ENCODE data around the gene KCNC3. TPM values are rescaled to one million over a fixed set of nuclear protein-coding genes. Genes with fewer than 3 reads are reported as not detected.

Gene KCNC3
- total and polyA plus RNA-seq, 10 of the 15 experiments (the other 5 are each of a cell fraction or from before 2014, with no cell fraction given), result 0.08 to 3.8 (median 0.44) TPM; not detected in 2

GRCh38 chr19:50329146-50329925 is at the start of gene KCNC3 (continued):
- TF ChIP-seq EP300 (IDR thresholded peaks at IDR 0.05; ENCODE audit: borderline replicate concordance in 1 of 2, control insufficient read depth in 1 of 2, low read depth in 2 of 2, low read length in 2 of 2) (no peak), SMAD5 (IDR thresholded peaks at IDR 0.05; ENCODE audit: low read depth) (peak; percentile 78; the same call in 1 of the 2 replicates), MXI1 (IDR thresholded peaks at IDR 0.05; ENCODE audit: low read depth, low read length) (peak; percentile 77), E4F1 (IDR thresholded peaks at IDR 0.05; ENCODE audit: borderline replicate concordance, partially characterized antibody) (no peak), SUZ12 (IDR thresholded peaks at IDR 0.05; ENCODE audit: unreplicated experiment) (no peak), ASH2L (IDR thresholded peaks at IDR 0.05; ENCODE audit: borderline replicate concordance, low read depth) (no peak), PKNOX1 (IDR thresholded peaks at IDR 0.05) (peak; percentile 24; the same call in 1 of the 2 replicates), TARDBP (IDR thresholded peaks at IDR 0.05; ENCODE audit: borderline replicate concordance) (no peak), TCF7 (IDR thresholded peaks at IDR 0.05; ENCODE audit: borderline replicate concordance) (no peak), CBX5 (IDR thresholded peaks at IDR 0.05; ENCODE audit: low read depth) (no peak), IKZF1 (conservative IDR thresholded peaks at IDR 0.05) (no peak; the same call in 1 of the 2 replicates), GABPA (IDR thresholded peaks at IDR 0.05; ENCODE audit: low read depth) (no peak), ETV6 (conservative IDR thresholded peaks at IDR 0.05 in 1 of 2, IDR thresholded peaks at IDR 0.05 in 1 of 2; ENCODE audit: borderline replicate concordance in 1 of 2, low read depth in 1 of 2) (no peak), STAT1 (conservative IDR thresholded peaks at IDR 0.05) (no peak), SREBF1 (IDR thresholded peaks at IDR 0.05; ENCODE audit: low read length) (no peak), ZBTB40 (IDR thresholded peaks at IDR 0.05; ENCODE audit: borderline replicate concordance) (no peak), ATF2 (IDR thresholded peaks at IDR 0.05; ENCODE audit: low read length) (no peak), USF1 (IDR thresholded peaks at IDR 0.05; ENCODE audit: borderline replicate concordance, extremely low read length, insufficient read depth, low read depth, low read length) (no peak), CREB1 (IDR thresholded peaks at IDR 0.05; ENCODE audit: low read depth) (0 out of 2 replicates have a peak, but pooled peaks have one; percentile 28)
